DMS53 treated with DMSO at 0.1 percent for 48 hours (cell line): ENCODE results near the gene RASGRF2.
"Not testable (repeated sequence)": the region's sequence is repeated elsewhere in the genome, so short reads cannot be mapped to it uniquely, and the experiment has no call there.

Experiments
- DNase-seq: peaks from one replicate; lab custom pipeline; 2025; ENCODE audit not compliant: unreplicated experiment; lab: John Stamatoyannopoulos, UW

RASGRF2 gene

GRCh38 chr5:81233080-81233634 is 273.0 kb downstream of the RASGRF2 start, which contains the start of gene CKMT2:
Gene CKMT2, plus strand, starts transcription at chr5:81233322. Its CDS starts 17,811 bp downstream, at chr5:81251133.
- DNase-seq, result no peak

GRCh38 chr5:81234299-81234698 is 274.1 kb downstream of the RASGRF2 start:
- no peak for DNase-seq

- DNase-seq, result no peak
These were observed 274.6 kb downstream of the RASGRF2 start for GRCh38 chr5:81234801-81235200.

- DNase-seq, result no peak
These were observed 275.3 kb downstream of the RASGRF2 start for GRCh38 chr5:81235287-81236072.

GRCh38 chr5:81238460-81238859 is 278.3 kb downstream of the RASGRF2 start:
- no peak for DNase-seq

- DNase-seq, result no peak
These were observed 279.4 kb downstream of the RASGRF2 start for GRCh38 chr5:81239613-81240012.

GRCh38 chr5:81241001-81241400 is 280.8 kb downstream of the RASGRF2 start:
- DNase-seq, result no peak

- no peak for DNase-seq
These were observed 281.9 kb downstream of the RASGRF2 start for GRCh38 chr5:81241961-81242648.

- no peak for DNase-seq
These were observed 282.8 kb downstream of the RASGRF2 start for GRCh38 chr5:81242906-81243436.

GRCh38 chr5:81244451-81244850 is 284.3 kb downstream of the RASGRF2 start:
- DNase-seq, result no peak

- DNase-seq, result no peak
These were observed 285.7 kb downstream of the RASGRF2 start for GRCh38 chr5:81245871-81246235.

- DNase-seq, result no peak
These were observed 286.5 kb downstream of the RASGRF2 start for GRCh38 chr5:81246697-81247096.

GRCh38 chr5:81247441-81247972 is 287.3 kb downstream of the RASGRF2 start:
- DNase-seq, result no peak

GRCh38 chr5:81249240-81249639 is 289.1 kb downstream of the RASGRF2 start:
- DNase-seq, result no peak

GRCh38 chr5:81250004-81250403 is 289.8 kb downstream of the RASGRF2 start:
- DNase-seq, result no peak

- no peak for DNase-seq
These were observed 291.8 kb downstream of the RASGRF2 start for GRCh38 chr5:81251922-81252321.

GRCh38 chr5:81252904-81253303 is 292.7 kb downstream of the RASGRF2 start:
- DNase-seq, result no peak

- DNase-seq, result no peak
These were observed 293.7 kb downstream of the RASGRF2 start for GRCh38 chr5:81253875-81254274.

GRCh38 chr5:81254886-81255559 is 294.9 kb downstream of the RASGRF2 start:
- no peak for DNase-seq

GRCh38 chr5:81256766-81257165 is 296.6 kb downstream of the RASGRF2 start:
- no peak for DNase-seq

GRCh38 chr5:81262796-81263195 is 302.6 kb downstream of the RASGRF2 start:
- DNase-seq, result not testable (repeated sequence)
